GM19193 (cell line): ENCODE measurements around the gene PPP4R4.

Source experiments
- POLR2A ChIP-seq: IDR thresholded peaks from 4 replicates; pipeline ENCODE4 v1.6.1; 2011; ENCODE audit not compliant: insufficient read depth, insufficient read length; ENCODE audit errors: extremely low read depth

PPP4R4 gene

DNA sequence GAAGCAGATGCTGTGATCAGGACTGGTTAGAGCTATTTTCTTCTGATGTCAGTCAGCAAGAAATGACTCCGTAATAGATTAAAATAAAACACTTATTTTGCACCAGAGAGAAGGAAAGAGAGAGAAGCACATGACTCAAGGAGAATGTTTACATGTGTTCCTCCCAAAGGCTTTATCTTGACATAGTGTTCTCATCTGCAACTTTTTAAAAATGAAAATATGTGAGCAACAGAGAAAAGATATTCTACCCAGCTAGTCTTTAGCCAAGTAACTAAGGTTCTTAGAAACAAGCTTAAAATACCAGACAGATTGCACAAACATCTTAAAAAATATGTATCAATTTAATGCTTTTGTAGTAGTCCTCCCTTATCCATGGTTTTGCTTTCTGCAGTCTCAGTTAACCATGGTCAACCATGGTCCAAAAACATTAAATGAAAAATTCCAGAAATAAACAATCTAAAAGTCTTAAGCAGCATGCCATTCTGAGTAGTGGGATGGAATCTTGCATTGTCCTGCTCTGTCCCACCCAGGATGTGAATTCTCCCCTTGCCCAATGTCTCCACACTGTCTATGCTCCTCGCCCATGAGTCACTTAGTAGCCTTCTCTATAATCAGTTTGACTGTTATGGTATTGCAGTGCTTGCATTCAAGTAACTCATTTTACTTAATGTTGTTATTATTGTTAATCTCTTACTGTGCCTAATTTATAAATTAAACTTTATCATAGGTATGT lies 109.0 kb downstream of the PPP4R4 start:
- no peak for TF ChIP-seq POLR2A

DNA sequence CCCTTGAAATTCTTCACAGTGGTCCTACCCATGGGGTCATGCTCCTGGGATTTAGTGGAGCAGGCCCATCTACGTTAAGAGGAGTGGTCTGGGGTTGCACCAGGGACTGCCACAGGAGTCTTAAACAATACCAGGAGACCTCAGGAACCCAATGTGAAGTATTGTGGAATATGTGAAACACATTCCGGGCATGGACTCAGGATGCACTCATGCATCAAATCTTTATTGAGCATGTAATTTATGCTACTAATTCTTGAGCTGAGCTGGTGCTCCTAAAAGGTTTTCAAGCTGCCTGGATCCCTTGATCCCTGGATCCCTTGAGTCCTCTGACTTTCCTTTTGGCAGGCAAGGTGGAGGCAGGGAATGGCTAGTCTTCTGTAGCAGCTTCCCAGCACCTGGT lies 110.1 kb downstream of the PPP4R4 start:
- TF ChIP-seq POLR2A: no peak

DNA sequence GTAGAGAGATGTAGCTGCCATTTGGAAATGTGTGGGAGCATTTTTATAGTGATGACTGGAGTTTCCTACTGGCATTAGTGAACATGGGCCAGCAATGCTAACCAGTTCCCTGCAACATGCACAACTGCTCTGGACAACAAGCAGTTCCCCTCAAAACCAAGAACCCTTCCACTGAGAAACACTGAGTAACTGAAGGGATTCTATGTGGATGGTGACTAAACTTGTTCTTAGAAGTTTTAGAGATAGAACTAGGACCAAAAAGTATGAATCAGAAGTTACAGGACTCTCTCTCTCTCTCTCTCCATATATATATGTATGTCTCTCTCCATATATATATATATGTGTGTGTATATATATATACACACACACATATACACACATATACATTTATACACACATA lies 111.0 kb downstream of the PPP4R4 start:
- TF ChIP-seq POLR2A: no peak

DNA sequence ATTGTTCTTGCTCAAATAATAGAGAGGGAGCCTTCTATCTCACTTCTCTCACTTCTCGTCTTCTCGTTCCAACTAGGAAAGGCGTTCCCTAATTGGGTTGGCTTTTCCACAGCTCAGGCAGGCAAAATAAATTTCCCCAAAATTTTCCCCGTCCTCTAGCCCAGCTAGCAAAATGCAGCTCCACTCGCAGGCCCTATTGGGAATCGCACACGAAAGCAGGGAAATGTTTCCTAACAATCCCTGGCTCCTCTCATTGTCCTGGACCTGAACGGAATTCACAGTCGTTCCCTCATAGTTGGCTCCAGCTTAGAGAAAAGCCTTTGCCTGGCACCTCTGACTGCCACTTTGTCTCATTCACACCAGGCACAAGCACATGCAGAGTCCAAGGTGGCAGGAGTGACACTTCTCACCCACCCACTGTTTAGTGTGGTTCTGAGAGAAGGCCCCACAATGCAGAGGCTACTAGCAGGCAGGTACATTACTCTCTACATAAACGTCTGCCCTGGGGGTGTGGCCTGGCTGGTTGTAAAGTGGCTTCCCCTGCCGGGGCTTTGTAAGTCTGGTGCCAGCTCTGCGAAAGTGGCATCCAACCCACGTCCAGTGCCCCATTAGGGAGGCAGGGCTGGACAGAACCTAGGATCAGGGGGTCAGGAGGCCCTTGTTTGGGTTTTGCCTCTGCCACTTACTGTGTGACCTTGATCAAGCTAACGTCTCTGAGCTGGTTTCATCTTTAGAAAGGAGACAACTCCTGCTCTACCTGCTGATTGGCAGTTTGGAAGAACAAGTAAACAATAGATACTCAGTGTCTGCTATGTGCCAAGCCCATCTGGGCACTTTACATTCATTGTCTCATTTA lies 114.7 kb downstream of the PPP4R4 start:
- TF ChIP-seq POLR2A: no peak

DNA sequence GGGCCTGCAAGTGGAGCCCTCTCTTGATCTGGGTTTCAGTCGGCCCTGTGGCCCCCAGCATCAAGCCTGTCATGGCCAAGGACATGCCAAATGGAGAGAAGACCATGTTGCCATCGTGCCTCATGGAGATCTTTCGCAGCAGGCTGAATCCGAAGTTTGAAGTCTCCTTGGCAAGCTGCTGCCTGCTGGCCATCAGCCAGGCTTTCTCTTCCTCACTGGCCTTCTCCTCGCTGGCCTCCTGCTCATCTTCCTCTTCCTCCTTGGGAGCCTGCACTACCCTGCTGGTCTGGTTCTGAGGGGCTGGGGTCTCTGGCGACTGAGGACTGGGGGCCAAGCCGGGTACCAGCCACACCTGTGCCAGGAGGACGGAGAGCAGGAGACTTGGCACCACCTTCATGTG lies 116.1 kb downstream of the PPP4R4 start:
- TF ChIP-seq POLR2A: no peak

DNA sequence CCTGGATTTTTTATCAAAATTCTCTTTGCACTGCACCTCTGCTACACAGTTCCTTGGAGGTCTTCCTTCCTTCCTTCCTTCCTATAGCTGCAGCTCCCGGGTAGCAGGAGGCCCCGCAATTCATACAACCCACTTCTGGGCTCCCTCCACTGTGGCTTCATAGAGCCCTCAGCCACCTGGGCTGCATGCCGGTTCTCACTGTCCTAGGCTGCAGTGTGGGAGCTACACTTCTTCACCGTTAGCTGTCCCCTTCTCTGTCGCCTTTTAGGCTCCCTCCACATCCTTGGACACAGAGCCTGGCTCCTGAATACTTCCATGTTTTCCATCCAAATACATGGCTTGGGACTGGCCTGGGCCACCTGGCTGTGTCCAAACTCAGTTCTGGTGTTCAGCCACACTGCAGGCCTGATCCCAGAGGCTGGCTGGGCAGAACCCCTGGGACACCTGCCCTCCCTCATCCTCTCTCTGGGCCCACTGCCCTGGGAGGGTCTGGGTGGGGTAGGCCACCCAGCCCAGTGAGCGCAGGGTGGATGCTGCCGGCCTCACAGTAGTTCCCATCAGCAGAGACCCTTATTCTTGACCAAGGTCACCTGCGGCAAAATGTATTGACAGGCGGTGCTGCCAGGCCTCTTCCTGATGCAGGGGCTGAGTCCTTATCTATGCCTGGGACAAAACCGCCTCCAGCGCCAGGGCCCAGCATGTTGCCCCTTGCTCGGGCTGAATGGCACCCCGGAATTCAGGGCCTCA lies 117.2 kb downstream of the PPP4R4 start:
- TF ChIP-seq POLR2A: no peak

DNA sequence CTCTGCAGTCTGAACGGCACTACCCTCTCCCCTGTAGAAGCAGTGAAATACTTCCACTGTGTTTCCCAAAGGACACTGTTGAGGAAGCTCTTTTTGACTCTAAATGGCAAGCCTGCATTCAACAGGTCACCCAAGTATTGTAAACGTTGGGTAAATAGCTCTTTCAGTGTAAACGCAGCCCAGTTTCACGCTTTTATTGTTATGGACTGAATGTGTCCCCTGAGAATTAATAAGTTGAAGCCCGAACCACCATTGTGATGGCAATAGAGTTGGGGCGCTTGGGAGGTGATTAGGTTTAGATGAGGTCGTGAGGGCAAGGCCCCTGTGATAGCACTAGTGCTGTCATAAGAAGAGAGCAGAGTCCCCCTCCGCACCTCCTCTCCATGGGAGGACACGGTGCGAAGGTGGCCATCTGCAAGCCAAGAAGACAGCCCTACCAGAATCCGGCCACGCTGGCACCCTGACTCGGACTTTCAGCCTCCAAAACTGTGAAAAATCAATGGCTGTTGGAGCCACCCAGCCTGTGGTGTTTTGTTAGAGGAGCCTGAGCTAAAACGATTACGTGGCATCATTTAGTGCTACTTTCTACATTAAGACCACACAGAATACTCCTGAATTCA lies 117.9 kb downstream of the PPP4R4 start:
- no peak for TF ChIP-seq POLR2A

DNA sequence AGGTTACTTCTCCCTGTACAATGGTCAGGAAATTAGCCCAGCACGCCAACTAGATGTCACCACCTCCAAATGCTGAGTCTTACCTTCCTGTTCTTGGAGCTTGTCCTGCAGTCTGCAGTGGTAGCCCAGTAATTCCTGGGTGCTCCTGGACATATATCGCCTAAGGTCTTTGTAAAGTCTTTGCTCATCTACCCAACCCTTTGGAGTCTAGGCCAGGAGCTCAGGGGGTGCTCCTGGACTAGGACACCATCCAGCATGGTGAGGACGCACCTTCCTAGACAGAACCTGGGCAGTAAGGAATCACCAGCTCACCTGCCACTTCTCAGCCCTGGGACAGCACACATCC lies 118.4 kb downstream of the PPP4R4 start:
- TF ChIP-seq POLR2A: no peak

DNA sequence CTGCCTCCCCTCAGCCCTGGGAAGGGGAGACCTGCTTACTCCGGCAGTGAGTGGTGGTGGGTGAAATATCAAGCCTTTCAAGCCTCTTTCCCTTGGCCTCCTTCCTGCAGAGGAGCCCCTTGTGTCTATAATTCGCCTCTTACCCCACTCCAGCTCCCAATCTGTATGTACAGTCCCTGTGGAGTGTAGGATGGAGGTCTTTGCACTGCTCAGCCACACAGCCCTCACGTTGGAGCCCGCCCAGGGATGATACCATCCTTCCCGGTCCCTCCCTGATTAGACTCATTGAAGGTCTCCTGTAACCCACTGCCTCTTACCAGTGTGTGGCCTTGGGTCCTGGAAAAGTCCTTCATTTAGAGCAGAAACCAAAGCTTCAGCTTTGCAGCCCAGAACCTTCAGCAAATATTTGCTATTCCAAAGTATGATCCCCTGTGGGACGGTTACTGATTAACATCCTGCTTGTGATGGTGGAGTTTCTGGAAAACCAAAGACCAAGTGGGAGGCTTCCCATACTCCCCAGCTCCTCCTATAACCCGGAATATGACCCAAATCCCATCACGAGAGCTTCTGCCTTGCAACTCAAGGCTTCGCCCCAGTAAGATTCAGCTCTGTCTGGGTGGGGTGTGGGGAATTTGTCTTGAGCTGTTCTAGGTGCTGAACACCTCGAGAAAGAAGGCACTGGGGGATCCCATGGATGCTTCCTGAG lies 118.9 kb downstream of the PPP4R4 start, which contains the start of gene SERPINA10:
Gene SERPINA10, minus strand, starts transcription at position 397 of the 706 bp plus-strand sequence. CDS start 2,675 bp downstream, outside the sequence.
- no peak for TF ChIP-seq POLR2A

DNA sequence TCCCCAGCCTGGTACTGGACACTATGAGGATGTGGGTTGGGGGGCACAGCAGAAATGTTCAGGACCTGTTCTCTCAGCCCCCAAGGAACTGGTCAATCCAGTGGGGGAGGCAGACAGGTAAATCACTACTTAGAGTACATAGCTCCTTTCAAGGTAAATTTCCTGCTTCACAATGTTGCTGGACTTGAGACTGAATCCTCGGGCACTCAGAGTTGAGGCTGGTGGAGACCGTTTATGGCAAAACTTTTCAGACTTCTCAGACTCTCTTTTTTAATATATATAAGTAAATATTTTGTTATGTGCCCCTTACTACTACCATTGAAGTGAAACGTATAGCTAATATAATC lies 119.4 kb downstream of the PPP4R4 start:
- no peak for TF ChIP-seq POLR2A

DNA sequence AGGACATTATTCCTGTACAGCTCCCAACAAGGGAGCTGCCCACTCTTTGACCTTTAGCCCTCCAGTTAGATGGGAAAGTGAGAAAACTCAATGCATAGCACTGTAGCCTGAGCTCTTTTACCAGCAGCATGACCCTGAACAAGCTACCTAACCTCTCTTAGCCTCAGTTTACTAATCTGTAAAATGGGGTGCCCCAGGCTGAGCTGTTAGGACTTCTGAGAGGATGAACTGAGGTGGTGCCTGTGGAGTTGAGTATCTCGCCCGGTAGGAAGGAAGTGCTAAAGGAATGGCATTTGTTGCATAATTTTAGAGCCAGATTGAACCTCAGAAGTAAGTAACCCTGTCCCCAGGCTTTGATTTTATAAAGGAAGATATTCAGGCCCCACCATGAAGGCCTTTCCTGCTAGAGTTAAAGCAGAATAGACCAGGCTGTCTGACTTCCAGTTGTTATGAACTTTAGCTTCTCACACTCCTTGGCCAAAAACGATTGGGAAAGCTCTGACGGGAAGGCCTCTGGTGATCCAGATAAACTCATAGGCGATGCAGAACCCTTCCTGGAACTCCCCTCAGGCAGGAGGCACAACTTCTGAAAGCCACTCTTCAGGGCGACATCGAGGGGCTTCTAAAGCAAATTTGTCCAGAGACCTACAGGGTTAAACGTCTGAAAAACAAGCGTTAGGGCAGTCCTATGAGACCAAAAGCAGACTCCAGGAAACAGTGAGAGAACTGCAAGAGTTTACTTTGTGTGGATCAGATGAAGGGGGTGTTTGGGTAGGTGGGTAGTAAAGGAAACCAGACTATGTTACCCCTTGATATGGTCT lies 121.4 kb downstream of the PPP4R4 start:
- TF ChIP-seq POLR2A: no peak

DNA sequence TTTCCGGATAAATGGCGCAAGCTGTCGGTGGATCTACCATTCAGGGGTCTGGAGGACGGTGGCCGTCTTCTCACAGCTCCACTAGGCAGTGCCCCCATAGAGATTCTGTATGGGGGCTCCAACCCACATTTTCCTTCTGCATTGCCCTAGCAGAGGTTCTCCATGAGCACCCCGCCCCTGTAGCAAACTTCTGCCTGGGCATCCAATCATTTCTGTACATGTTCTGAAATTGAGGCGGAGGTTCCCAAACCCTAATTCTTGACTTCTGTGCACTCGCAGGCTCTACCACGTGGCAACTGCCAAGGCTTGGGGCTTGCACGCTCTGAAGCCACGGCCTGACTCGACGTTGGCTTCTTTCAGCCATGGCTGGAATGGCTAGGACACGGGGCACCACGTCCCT lies 124.0 kb downstream of the PPP4R4 start:
- TF ChIP-seq POLR2A: no peak

DNA sequence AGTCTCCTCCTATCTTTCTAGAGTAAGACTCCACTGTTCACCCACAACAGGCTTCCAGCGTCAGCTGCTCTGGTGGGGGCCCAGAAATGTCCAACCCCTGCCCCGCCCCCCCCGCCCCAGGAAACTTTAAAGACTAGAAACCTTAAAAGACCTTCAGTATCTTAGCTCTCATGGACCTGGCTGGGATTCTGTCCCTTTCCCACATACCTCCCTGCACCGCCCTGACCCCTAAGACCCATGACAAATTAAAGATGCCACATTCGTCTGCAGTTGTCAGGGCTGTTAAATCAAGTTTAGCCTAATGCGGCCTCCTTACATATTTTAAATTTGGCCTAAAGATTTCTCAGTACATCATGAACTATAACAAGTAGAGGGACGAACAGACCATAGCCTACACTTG lies 129.0 kb downstream of the PPP4R4 start:
- TF ChIP-seq POLR2A: no peak

DNA sequence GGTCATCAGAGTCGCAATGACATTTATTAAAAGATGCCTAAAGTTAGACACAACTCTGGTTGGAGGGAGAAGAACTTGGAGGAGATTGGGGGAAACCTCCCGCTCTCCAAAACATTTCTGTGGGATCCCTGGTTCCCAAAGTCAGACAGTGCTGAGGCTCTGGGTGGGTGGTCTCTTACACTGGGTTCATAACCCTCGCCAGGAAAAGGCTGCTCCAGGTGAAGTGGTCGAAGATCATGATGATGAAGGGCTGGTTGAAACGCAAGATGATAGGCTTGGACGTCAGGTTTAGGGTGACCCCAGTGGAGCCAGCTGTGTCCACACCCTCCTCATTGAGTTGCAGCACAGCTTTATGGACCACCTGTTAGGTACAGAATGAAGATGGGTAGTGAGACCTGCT lies 130.1 kb downstream of the PPP4R4 start:
- no peak for TF ChIP-seq POLR2A

DNA sequence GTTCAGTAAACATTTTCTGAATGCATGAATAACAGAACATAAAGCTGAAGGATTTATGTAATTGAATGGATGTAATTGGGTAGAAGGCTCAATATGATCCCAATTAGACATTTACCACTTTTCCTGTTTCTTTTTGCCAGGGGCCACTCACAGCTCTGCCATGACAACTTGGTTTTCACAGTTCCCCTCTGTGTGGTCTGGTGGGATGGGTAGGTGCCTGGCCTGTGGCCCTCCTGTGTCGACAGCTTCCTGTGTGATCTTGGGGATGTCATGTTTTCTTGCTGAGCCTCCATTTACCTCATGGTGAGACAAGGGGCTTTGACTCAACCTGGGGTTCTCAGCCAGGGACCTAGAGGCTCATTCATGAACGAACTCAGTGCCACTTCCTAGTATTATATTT lies 131.5 kb downstream of the PPP4R4 start:
- no peak for TF ChIP-seq POLR2A
